Ureter (tissue), 1 donor: Measurements from ENCODE around the gene IL21R. TPM values are rescaled to one million over a fixed set of nuclear protein-coding genes. Genes with fewer than 3 reads are reported as not detected.
"Not testable (repeated sequence)": the region's sequence is repeated elsewhere in the genome, so short reads cannot be mapped to it uniquely, and the experiment has no call there.

Experiments
- DNase-seq: peaks from one replicate; pipeline ENCODE4 v3.0.0-alpha.2; 2020; ENCODE audit warnings: low spot score
- total RNA-seq: library from RNA; stranded (reverse); gene quantifications from one replicate; pipeline ENCODE4 v1.2.4, GENCODE V29; 2023
- donor health status: DM: yes; HTN: yes; CAD: no.

The IL21R gene
- total RNA-seq, 1 donor from 2014 or later, result 0.60 TPM

GRCh38 chr16:27444015-27444414, 42.0 kb downstream of the IL21R start:
- DNase-seq, result no peak

DNA sequence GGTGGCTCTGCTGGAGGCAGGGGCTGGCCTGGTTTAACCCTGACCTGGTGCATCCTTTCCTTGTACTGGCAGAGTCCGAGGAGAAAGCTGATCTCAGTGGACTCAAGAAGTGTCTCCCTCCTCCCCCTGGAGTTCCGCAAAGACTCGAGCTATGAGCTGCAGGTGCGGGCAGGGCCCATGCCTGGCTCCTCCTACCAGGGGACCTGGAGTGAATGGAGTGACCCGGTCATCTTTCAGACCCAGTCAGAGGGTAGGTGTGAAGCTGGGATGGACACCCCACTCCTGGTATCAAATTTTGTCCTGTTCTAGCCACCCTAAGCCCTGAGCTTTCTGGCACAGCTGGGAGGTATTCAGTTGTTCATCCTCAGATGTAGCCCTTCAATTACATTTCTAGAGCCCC, 42.5 kb downstream of the IL21R start:
- DNase-seq, result no peak

- DNase-seq, result no peak
Observed at GRCh38 chr16:27445502-27446175, 43.7 kb downstream of the IL21R start.

DNA sequence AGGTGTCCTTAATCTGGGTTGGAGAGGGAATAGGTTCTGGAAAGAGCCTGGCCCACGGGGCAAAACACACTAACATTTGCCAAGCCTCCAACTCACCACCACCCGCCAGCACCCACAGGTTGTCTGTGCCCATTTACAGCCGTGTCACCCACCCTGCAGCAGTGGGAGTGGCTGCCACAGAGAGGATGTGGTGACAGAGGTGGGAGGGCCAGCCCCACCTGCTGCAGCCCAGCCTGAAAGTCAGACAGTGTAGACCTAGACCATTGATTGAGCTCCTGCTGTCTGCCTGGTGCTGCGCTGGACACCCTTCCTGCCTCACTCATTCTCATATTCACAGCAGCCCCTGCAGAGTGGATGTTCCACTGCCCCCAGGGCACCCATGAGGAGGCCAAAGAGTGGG, 44.7 kb downstream of the IL21R start:
- DNase-seq, result no peak

- no peak for DNase-seq
Observed at GRCh38 chr16:27447301-27447700, 45.3 kb downstream of the IL21R start.

DNA sequence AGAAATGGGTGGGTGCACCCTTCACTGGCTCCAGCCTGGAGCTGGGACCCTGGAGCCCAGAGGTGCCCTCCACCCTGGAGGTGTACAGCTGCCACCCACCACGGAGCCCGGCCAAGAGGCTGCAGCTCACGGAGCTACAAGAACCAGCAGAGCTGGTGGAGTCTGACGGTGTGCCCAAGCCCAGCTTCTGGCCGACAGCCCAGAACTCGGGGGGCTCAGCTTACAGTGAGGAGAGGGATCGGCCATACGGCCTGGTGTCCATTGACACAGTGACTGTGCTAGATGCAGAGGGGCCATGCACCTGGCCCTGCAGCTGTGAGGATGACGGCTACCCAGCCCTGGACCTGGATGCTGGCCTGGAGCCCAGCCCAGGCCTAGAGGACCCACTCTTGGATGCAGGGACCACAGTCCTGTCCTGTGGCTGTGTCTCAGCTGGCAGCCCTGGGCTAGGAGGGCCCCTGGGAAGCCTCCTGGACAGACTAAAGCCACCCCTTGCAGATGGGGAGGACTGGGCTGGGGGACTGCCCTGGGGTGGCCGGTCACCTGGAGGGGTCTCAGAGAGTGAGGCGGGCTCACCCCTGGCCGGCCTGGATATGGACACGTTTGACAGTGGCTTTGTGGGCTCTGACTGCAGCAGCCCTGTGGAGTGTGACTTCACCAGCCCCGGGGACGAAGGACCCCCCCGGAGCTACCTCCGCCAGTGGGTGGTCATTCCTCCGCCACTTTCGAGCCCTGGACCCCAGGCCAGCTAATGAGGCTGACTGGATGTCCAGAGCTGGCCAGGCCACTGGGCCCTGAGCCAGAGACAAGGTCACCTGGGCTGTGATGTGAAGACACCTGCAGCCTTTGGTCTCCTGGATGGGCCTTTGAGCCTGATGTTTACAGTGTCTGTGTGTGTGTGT, 46.8 kb downstream of the IL21R start:
- DNase-seq, result no peak

- no peak for DNase-seq
Observed at GRCh38 chr16:27449434-27450195, 47.6 kb downstream of the IL21R start.

- no peak for DNase-seq
Observed at GRCh38 chr16:27450196-27450549, 48.2 kb downstream of the IL21R start.

DNA sequence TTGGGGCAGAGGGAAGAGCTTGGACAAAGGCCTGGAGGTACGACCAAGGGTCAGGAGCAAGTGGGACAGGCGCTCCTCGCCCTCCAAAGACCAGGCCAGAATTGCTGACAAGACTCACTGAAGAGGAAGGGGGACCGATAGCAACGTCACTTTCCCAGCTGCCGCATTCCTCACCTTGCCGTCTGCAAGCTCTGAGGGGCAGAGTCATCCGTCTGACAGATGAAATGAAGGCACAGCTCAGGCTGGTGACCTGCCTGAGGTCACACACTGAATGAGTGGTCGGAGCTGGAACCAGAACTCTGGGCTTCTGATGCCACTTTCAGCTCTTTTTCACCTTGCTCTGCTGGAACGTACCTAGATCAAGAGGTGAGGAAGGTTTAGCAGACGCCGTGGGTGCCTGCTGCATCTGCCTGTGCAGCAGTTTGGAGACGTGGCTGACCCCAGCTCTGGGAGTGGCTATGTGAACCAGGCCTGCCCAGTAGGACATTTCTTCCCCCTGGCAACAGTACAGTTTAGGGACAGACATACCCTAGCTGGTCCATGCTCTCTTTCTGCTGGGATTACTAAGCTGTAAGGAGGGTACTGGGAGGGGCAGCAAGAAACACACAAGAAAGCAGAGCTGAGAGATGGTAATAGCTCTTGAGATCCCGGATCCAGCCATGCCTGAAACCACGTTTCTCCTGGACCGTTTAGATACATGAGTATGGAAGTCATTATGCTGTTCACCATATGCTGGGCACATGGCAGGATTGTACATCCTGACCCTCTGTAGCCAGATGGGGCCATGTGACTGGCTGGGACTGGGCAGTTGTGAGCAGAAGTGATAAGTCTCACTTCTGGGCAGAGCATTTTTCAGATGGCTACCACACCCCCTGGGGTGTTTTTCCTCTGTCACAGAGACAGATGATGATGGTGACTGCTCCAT, 50.9 kb downstream of the IL21R start:
- DNase-seq, result no peak

DNA sequence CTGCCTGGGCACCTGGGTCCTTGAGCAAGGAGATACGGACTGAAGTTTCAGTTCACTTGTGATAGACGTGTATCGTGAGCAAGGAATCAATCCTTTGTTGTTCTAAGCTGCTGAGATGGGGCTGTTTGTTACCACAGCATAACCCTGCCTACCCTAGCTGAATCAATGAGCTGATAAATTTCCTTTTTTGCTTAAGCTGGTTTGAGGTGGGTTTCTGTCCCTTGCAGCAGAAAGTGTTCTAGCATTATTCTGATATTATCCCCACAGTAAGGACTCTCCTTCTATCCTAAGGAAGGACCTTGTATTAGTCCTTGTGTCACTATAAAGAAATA, 51.5 kb downstream of the IL21R start:
- no peak for DNase-seq

DNA sequence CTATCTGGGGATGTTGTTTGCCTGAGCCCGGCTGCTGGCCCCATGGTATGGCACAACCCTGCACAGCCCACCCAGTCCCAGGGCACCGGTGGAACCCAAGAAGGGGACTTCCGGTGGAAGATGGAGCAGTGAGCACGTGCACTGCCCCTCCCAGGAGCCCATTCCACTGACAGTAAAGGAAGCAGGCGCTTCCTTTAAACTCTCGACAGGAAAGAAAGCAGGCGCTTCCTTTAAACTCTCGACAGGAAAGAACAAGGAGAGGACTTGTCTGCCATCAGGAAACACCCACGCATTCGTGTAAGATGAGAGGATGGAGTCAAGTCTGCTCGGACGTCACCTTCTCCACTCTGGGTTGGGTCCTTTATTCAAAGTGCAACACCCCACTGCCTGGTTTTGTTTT, 53.7 kb downstream of the IL21R start:
- no peak for DNase-seq

GRCh38 chr16:27457605-27457900, 55.6 kb downstream of the IL21R start:
- DNase-seq, result not testable (repeated sequence)

- DNase-seq, result no peak
Observed at GRCh38 chr16:27458258-27458657, 56.3 kb downstream of the IL21R start.

GRCh38 chr16:27458987-27459688, 57.2 kb downstream of the IL21R start:
- no peak for DNase-seq

GRCh38 chr16:27460213-27460612, 58.2 kb downstream of the IL21R start:
- DNase-seq, result no peak

DNA sequence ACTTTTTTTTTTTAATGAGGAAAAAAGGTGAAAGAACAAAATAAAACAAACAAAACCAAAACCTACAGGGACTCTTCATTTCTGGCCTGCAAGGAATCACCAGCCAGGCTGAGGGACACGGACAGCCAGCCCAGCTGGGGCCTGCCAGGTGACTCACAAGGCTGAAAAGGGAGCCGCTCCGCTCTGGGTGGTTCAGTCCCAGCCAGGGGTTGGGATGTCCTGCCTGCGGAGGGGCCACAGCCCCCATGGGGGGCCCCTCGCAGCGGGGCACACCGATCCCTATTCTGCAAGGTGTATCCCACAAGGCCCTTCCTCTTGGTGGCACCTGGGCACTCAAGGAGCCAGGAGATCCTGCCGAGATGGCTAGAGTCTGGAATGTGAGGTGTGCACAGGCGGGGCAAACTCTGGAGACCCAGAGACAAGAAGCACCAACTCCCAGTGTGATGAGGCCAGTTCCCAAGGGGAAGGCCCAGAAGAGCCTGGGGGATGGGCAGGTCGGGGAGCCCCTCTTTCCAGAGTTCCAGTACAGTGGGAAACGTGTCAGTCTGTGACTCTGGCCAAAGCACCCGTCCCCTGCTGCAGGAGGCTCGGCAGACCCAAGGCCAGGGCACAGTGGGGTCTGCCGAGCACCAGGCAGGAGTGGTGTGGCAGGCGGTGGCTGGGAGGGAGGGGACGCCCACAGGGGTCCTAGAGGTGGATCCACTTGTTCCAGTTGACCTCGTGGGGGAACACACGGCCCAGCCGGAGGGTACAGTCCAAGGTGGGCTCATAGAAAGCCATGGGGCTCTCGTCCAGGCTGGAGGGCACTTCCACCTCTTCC, 58.9 kb downstream of the IL21R start:
- DNase-seq, result no peak

GRCh38 chr16:27461483-27462171, 59.7 kb downstream of the IL21R start:
- DNase-seq, result no peak

DNA sequence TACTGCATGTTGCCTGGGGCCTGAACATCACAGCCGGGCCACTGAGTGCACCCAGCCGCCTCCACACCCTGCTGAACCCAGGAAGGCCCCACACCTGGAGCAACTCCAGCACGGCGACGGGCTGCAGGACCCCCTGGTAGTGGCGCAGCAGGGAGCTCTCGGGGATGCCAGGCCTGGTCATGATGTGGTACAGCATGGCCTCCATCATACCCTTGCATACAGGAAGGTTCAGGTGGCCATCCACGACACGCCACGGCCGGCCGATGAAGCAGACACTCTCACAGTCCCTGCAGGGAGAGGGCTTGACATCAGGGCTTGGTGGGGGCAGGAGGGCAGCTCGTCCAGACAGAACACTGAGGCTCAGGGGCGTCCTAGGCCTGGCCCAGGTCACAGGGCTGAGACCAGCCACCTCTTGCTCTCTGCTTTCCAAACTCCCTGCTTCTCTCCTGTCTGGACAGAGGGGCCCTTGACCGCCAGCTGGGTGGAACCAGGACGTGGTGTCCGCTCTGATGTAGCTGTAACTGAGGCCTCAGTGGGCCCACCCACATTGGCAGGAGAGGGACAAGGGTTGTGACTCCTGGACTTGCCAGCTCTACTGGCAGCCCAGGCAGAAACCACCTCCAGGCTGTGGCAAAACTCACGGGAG, 60.3 kb downstream of the IL21R start:
- no peak for DNase-seq
